K562 (cell line): ENCODE results near the gene FAM193A. TPM values are rescaled to one million over a fixed set of nuclear protein-coding genes. Genes with fewer than 3 reads are reported as not detected.

ENCODE experiments used
- ATAC-seq: fragments of 200-7000 bp; cut with Tn5 transposase; 3 replicates; pipeline ENCODE4 v1.9.1; 2020; ENCODE audit warnings: moderate library complexity
- BruUV-seq: library from RNA; stranded (reverse); fragments of 400-500 nt; replicated peaks from 2 replicates; lab custom pipeline; 2021; lab: Mats Ljungman, UMichigan
- CTCF ChIA-PET: fragments of 300-600 bp; formaldehyde crosslinking; extraction: SDS; loops from one replicate; lab custom pipeline; 2021; ENCODE audit warnings: low intra/inter-chr PET ratio; lab: Yijun Ruan, JAX
- POLR2A ChIA-PET: fragments of 300-600, 350-650 bp; sonication (Branson Sonifier 250); formaldehyde crosslinking; extraction: SDS; loops from one replicate; lab custom pipeline; 2021; ENCODE audit warnings: antibody characterized with exemption, inconsistent platforms; lab: Yijun Ruan, JAX
- DNase-seq, 4 experiments: peaks; one replicate each; pipeline versions ENCODE4 v3.0.0 to v3.0.0-alpha.2; 2011 to 2018; ENCODE audit warnings: low spot score in 3 of 4, mixed read lengths in 3 of 4; ENCODE audit errors: extremely low read depth in 1 of 4
- FAIRE-seq: peaks from 2 replicates; lab custom pipeline; 2011; peaks lifted over from hg19 to GRCh38; lab: Jason Lieb, UNC
- H2AFZ ChIP-seq: 2 replicates; pipeline ENCODE4 v1.6.0; 2011; ENCODE audit warnings: low read depth, low read length, control low read depth, inconsistent platforms
- H3K27ac ChIP-seq: fragments of 200-600 bp; 3 replicates; pipeline ENCODE4 v1.8.0; 2011; ENCODE audit warnings: low read depth, mild to moderate bottlenecking, control low read depth, inconsistent platforms, low read length, moderate library complexity, mixed read lengths; ENCODE audit errors: extremely low read depth
- H3K27me3 ChIP-seq, 2 experiments: fragments of 300-600 bp in 1 of 2; 2 replicates in 1 of 2; 3 replicates in 1 of 2; pipeline versions ENCODE4 v1.6.0 to v1.8.0; 2011; ENCODE audit warnings: inconsistent platforms in 2 of 2, low read length in 2 of 2, mild to moderate bottlenecking in 1 of 2, mixed read lengths in 1 of 2, moderate library complexity in 1 of 2; ENCODE audit not compliant: control insufficient read depth in 2 of 2, insufficient read depth in 2 of 2
- H3K36me3 ChIP-seq: fragments of 300-600 bp; 3 replicates; pipeline ENCODE4 v1.8.0; 2011; ENCODE audit warnings: mild to moderate bottlenecking, low read length, inconsistent platforms; ENCODE audit not compliant: control insufficient read depth, insufficient read depth
- H3K4me1 ChIP-seq, 2 experiments: fragments of 200-600 bp in 1 of 2; replicated peaks in 1 of 2; 2 replicates in 1 of 2; 3 replicates in 1 of 2; pipeline versions ENCODE4 v1.5.1 to v1.8.0; 2011; ENCODE audit warnings: inconsistent platforms in 2 of 2, low read length in 2 of 2, mild to moderate bottlenecking in 1 of 2, mixed read lengths in 1 of 2, moderate library complexity in 1 of 2; ENCODE audit not compliant: control insufficient read depth in 2 of 2, insufficient read depth in 2 of 2
- H3K4me2 ChIP-seq: 2 replicates; pipeline ENCODE4 v1.6.1; 2011; ENCODE audit warnings: low read length, control low read depth, inconsistent platforms, mixed read lengths; ENCODE audit not compliant: insufficient read depth
- H3K4me3 ChIP-seq: fragments of 200-600 bp; sonication (generic), shearing (Covaris generic); 2 replicates; pipeline ENCODE4 v1.5.1; 2016; ENCODE audit warnings: control low read depth, inconsistent platforms
- H3K79me2 ChIP-seq: fragments of 200-600 bp; 3 replicates; pipeline ENCODE4 v1.8.0; 2011; ENCODE audit warnings: low read length, inconsistent platforms; ENCODE audit not compliant: control insufficient read depth, insufficient read depth
- H3K9ac ChIP-seq, 2 experiments: 2 replicates each; pipeline versions ENCODE4 v1.6.0 to v1.6.1; 2011; ENCODE audit warnings: low read depth in 2 of 2, low read length in 2 of 2, control low read depth in 1 of 2, inconsistent platforms in 1 of 2, mild to moderate bottlenecking in 1 of 2, mixed read lengths in 1 of 2; ENCODE audit not compliant: insufficient read depth in 1 of 2
- H3K9me1 ChIP-seq: one replicate; pipeline ENCODE4 v1.6.0; 2011; ENCODE audit warnings: inconsistent platforms, mild to moderate bottlenecking, low read length, moderate library complexity; ENCODE audit not compliant: control insufficient read depth, insufficient read depth
- H3K9me3 ChIP-seq: replicated peaks from 2 replicates; pipeline ENCODE4 v1.5.1; 2011; ENCODE audit warnings: low read depth, low read length, inconsistent platforms; ENCODE audit not compliant: control insufficient read depth, insufficient read depth
- H4K20me1 ChIP-seq: replicated peaks from 2 replicates; pipeline ENCODE4 v1.6.1; 2011; ENCODE audit warnings: low read length, inconsistent platforms, mixed read lengths; ENCODE audit not compliant: control insufficient read depth, insufficient read depth
- AFF4 ChIP-seq: sonication (generic); formaldehyde crosslinking; IDR thresholded peaks from 2 replicates; pipeline ENCODE4 v1.8.0; 2023; ENCODE audit warnings: mild to moderate bottlenecking, missing genetic modification reagents
- ETV5 ChIP-seq: sonication (generic); formaldehyde crosslinking; IDR thresholded peaks from 2 replicates; pipeline ENCODE4 v1.4.0; 2020; ENCODE audit warnings: low read depth, mild to moderate bottlenecking, missing genetic modification reagents
- GATA2 ChIP-seq: sonication (generic); formaldehyde crosslinking; IDR thresholded peaks from 2 replicates; pipeline ENCODE4 v1.4.0; 2020; ENCODE audit warnings: mild to moderate bottlenecking, missing genetic modification reagents
- ILF3 ChIP-seq: fragments of 450-650 bp; IDR thresholded peaks from 2 replicates; pipeline ENCODE4 v1.6.1; 2018; ENCODE audit warnings: antibody characterized with exemption, mild to moderate bottlenecking, moderate library complexity, borderline replicate concordance
- MEF2D ChIP-seq: conservative IDR thresholded peaks from 2 replicates; pipeline ENCODE4 v1.6.1; 2016; ENCODE audit warnings: low read depth, missing genetic modification characterization, missing compliant biosample characterization
- PHB ChIP-seq: fragments of 250-450 bp; sonication (Bioruptor Pico); IDR thresholded peaks from 2 replicates; pipeline ENCODE4 v1.5.0; 2021
- RBM34 ChIP-seq: fragments of 200-400 bp; formaldehyde crosslinking; IDR thresholded peaks from 2 replicates; pipeline ENCODE4 v1.6.1; 2018; ENCODE audit warnings: low read length, borderline replicate concordance; ENCODE audit not compliant: insufficient read depth
- RCOR1 ChIP-seq, 2 experiments: IDR thresholded peaks; 2 replicates each; pipeline ENCODE4 v1.6.1; 2012; ENCODE audit warnings: low read depth in 2 of 2, low read length in 2 of 2, borderline replicate concordance in 1 of 2, improper control_type of control experiment in 1 of 2
- SMARCB1 ChIP-seq: IDR thresholded peaks from 2 replicates; pipeline ENCODE4 v1.6.1; 2011; ENCODE audit warnings: improper control_type of control experiment, low read depth; ENCODE audit not compliant: insufficient read length
- ZNF431 ChIP-seq: sonication (generic); formaldehyde crosslinking; IDR thresholded peaks from 2 replicates; pipeline ENCODE4 v1.8.0; 2022; ENCODE audit warnings: mild to moderate bottlenecking, missing genetic modification reagents
- ZNF551 ChIP-seq: fragments of 250-450 bp; sonication (Bioruptor Pico); IDR thresholded peaks from 2 replicates; pipeline ENCODE4 v1.5.0; 2021; ENCODE audit warnings: mild to moderate bottlenecking, moderate library complexity
- ZNF583 ChIP-seq: fragments of 250-450 bp; sonication (Bioruptor Pico); IDR thresholded peaks from 2 replicates; pipeline ENCODE4 v1.4.0; 2020
- ZSCAN29 ChIP-seq: fragments of 450-650 bp; IDR thresholded peaks from 2 replicates; pipeline ENCODE4 v1.6.1; 2017
- WGBS: fragments of 100-300 bp; shearing (Covaris generic); methylation state at CpG from one replicate; pipeline ENCODE4 v1.1.6; 2016; ENCODE audit warnings: low coverage, mixed read lengths; ENCODE audit not compliant: insufficient coverage; ENCODE audit errors: missing lambda C conversion rate; 5-methylcytosine and 5-hydroxymethylcytosine counted together
- in situ Hi-C: fragments of 300-500 bp; cut with MboI; formaldehyde crosslinking; loops from 4 replicates; pipeline ENCODE4 v1.15.0; 2018; ENCODE audit warnings: inconsistent platforms, mixed read lengths
- intact Hi-C: fragments of 100-400 bp; cut with micrococcal nuclease; formaldehyde crosslinking; loops from 2 replicates; pipeline ENCODE4 v1.14.2; 2022
- polyA plus RNA-seq, 8 experiments: library from polyadenylated mRNA; depleted of rRNA in 4 of 8; stranded (reverse) in 5 of 8; unstranded in 3 of 8; fragments of >200 nt; fragmentation: Nextera tagmentation in 2 of 8; fragmentation: Illumina TruSeq in 1 of 8; extraction: Ambion mirVana in 2 of 8; extraction: Trizol in 1 of 8; gene quantifications; 2 replicates each; pipeline versions ENCODE4 v1.2.1 to v1.2.3, GENCODE V29; 2011 to 2014; ENCODE audit warnings: inconsistent platforms in 1 of 8, missing spikeins in 1 of 8
- total RNA-seq, 7 experiments: library from RNA; depleted of rRNA in 6 of 7; stranded (reverse); fragments of >200 nt in 6 of 7; fragmentation: Illumina TruSeq in 2 of 7; extraction: Trizol in 2 of 7; gene quantifications; 2 replicates each; pipeline versions ENCODE4 v1.2.1 to v1.2.3, GENCODE V29; 2011 to 2021; ENCODE audit warnings: low replicate concordance in 1 of 7
- TF ChIP-seq, protein P1 (sequence below): fragments of 250-450 bp; sonication (Bioruptor Pico); IDR thresholded peaks from 2 replicates; pipeline ENCODE4 v1.5.0; 2021; ENCODE audit warnings: mild to moderate bottlenecking, borderline replicate concordance

Gene FAM193A
- total and polyA plus RNA-seq, 9 of the 15 experiments (the other 6 are each of a cell fraction or from before 2014, with no cell fraction given) = 0.46 to 24.6 (median 9.6) TPM

DNA sequence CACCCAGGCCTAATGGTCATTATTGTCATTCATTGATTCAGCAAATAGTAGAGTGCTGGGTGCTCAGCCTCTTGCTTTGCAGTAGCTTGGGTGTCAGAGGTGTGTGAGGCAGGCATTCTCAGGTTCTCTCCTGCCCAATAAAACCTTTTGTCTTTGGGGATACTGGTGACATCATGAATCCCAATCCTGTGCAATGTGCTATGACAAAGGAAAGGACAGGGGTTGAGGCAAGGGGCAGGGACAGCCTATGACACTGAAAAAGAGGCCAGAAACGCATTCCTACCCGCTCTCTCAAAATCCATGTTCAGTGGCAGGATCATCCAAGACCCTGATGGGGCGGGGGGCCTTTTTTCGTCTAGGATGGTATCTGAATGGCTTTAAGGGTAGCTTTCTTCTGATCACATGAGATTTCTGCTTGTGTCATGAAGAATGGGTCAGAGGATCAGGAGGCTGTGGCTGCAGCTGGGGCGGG is 1.5 kb upstream of the FAM193A start (continued):
- peak; percentile 14; the same call in 1 of the 2 replicates for TF ChIP-seq GATA2

DNA sequence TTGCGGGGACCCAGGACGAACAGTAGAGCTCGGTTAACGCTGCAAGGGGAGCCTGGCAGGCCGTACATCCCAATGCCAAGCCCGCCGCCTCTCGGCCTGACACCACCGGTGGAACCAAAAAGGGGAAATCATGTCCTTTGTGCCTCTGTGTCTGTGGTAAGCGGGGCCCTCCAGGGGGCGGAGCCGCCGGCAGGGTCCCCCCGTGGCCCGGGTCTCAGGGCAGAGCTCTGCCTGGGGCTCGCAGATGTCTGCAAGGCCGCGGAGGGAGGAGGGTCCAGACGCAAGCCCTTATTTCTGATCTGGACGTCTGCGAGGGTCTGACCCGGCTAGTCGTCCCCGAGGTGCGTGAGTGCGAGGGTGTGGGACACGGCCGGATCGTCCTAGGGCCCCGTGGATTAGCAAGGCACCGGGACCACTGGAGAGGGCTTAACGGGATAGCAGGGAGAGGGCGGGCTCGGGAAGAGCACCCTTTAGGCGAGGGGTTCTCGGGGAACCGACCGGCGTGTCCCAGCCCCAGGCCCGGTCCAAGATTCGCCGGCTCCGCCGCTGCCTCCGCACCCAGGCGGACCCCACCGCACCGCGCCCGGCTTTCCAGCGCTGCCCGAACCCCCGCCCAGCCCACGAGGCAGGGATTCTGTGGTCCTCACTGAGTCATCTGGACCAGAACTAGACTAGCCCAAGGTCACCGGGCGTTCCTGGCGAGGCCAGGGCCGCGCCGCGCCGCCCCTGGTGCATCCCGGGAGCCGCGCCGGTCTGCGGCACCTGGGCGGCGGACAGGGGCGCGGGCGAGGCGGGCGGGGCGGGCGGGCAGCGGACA is 863 bp upstream of the FAM193A start:
- peak; percentile 44 for FAIRE-seq
- CTCF ChIA-PET = no interaction called here
- BruUV-seq = TSS peak; percentile 92
- TF ChIP-seq ZNF583 (CRISPR knock-in tag) (no peak), RBM34 (no peak), AFF4 (CRISPR knock-in tag) (peak; percentile 25), ZSCAN29 (no peak), PHB (CRISPR knock-in tag) (no peak), ILF3 (no peak), RCOR1 (IDR thresholded peaks at IDR 0.05; ENCODE audit: borderline replicate concordance in 1 of 2, low read depth in 2 of 2, low read length in 2 of 2) (no peak), MEF2D (tag) (no peak), ETV5 (CRISPR knock-in tag) (no peak), SMARCB1 (no peak), ZNF431 (no peak), ZNF551 (CRISPR knock-in tag) (no peak)
- TF ChIP-seq, protein P1, sequence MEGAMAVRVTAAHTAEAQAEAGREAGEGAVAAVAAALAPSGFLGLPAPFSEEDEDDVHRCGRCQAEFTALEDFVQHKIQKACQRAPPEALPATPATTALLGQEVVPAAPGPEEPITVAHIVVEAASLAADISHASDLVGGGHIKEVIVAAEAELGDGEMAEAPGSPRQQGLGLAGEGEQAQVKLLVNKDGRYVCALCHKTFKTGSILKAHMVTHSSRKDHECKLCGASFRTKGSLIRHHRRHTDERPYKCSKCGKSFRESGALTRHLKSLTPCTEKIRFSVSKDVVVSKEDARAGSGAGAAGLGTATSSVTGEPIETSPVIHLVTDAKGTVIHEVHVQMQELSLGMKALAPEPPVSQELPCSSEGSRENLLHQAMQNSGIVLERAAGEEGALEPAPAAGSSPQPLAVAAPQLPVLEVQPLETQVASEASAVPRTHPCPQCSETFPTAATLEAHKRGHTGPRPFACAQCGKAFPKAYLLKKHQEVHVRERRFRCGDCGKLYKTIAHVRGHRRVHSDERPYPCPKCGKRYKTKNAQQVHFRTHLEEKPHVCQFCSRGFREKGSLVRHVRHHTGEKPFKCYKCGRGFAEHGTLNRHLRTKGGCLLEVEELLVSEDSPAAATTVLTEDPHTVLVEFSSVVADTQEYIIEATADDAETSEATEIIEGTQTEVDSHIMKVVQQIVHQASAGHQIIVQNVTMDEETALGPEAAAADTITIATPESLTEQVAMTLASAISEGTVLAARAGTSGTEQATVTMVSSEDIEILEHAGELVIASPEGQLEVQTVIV (CRISPR knock-in tag) = no peak

More for the DNA sequence above, 863 bp upstream of the FAM193A start:
- Histone ChIP-seq H3K4me1 (peaks cover 12 to 25% of the 10 kb centered on the region in 2 experiments; a peak in 4 of 5 replicates), H3K4me2 (peak overlapping the region; percentile 94), H4K20me1 (peaks cover 10% of the 10 kb centered on the region; the same call in 1 of the 2 replicates), H3K9ac (peak overlapping the region; percentile 98 to 100), H3K36me3 (peaks cover 11% of the 10 kb centered on the region; the same call in 2 of the 3 replicates), H3K27ac (peak overlapping the region; percentile 97), H3K79me2 (peaks cover 47% of the 10 kb centered on the region), H3K27me3 (no peaks in the 10 kb centered on the region), H3K9me1 (no peaks in the 10 kb centered on the region), H2AFZ (peak overlapping the region; percentile 93), H3K9me3 (no peaks in the 10 kb centered on the region), H3K4me3 (peak overlapping the region; percentile 89)
- WGBS = 4% methylated on average over 54 of the region's 77 CpGs
- intact Hi-C loops = no loop called here
- DNase-seq (peak; percentile 38 to 59 (median 48)), ATAC-seq (peak; percentile 11)
- in situ Hi-C loops = no loop called here
- POLR2A ChIA-PET = interaction anchor here (0.7 to 2.0 kb wide), 9 partner anchors 11 to 92 kb away, joined by 3 to 8 read pairs (median 3); partner anchors contain the start of gene RNF4
